K562 (cell line): Measurements from ENCODE around the gene CCDC27. TPM values are rescaled to one million over a fixed set of nuclear protein-coding genes. Genes with fewer than 3 reads are reported as not detected.

Experiments
- ARID2 ChIP-seq: fragments of 450-650 bp; IDR thresholded peaks from 2 replicates; pipeline ENCODE4 v1.6.1; 2017; ENCODE audit warnings: antibody characterized with exemption, mild to moderate bottlenecking
- CBX5 ChIP-seq: IDR thresholded peaks from 2 replicates; pipeline ENCODE4 v1.6.1; 2014; ENCODE audit warnings: low read depth, borderline replicate concordance
- CHD2 ChIP-seq: IDR thresholded peaks from 2 replicates; pipeline ENCODE4 v1.6.1; 2011; ENCODE audit warnings: low read depth, low read length
- DNMT1 ChIP-seq: fragments of 450-650 bp; IDR thresholded peaks from 2 replicates; pipeline ENCODE4 v1.6.1; 2016; ENCODE audit warnings: antibody characterized with exemption, mild to moderate bottlenecking
- ESRRA ChIP-seq: fragments of 450-650 bp; IDR thresholded peaks from 2 replicates; pipeline ENCODE4 v1.6.1; 2014; ENCODE audit warnings: low read depth, mild to moderate bottlenecking, moderate library complexity, borderline replicate concordance
- HLTF ChIP-seq: fragments of 450-650 bp; IDR thresholded peaks from 2 replicates; pipeline ENCODE4 v1.6.1; 2016
- NFIX ChIP-seq: fragments of 250-450 bp; sonication (Bioruptor Pico); IDR thresholded peaks from 2 replicates; pipeline ENCODE4 v1.4.0; 2020; ENCODE audit warnings: low read depth, mild to moderate bottlenecking, moderate library complexity
- NR2C1 ChIP-seq, 2 experiments: fragments of 450-650 bp; IDR thresholded peaks; 2 replicates each; pipeline ENCODE4 v1.6.1; 2017; ENCODE audit warnings: mild to moderate bottlenecking in 2 of 2, antibody characterized with exemption in 1 of 2, inconsistent platforms in 1 of 2, missing compliant biosample characterization in 1 of 2, missing genetic modification characterization in 1 of 2
- SNRNP70 ChIP-seq: fragments of 200-400 bp; formaldehyde crosslinking; optimal IDR thresholded peaks from 2 replicates; pipeline ENCODE3; 2017; ENCODE audit warnings: low read depth, low read length
- ZNF212 ChIP-seq: fragments of 450-650 bp; formaldehyde crosslinking; IDR thresholded peaks from 2 replicates; pipeline ENCODE4 v1.4.0; 2020; ENCODE audit warnings: mild to moderate bottlenecking
- ZNF57 ChIP-seq: fragments of 450-650 bp; formaldehyde crosslinking; IDR thresholded peaks from 2 replicates; pipeline ENCODE4 v1.4.0; 2020; ENCODE audit warnings: mild to moderate bottlenecking, moderate library complexity
- polyA plus RNA-seq, 8 experiments: library from polyadenylated mRNA; depleted of rRNA in 4 of 8; stranded (reverse) in 5 of 8; unstranded in 3 of 8; fragments of >200 nt; fragmentation: Nextera tagmentation in 2 of 8; fragmentation: Illumina TruSeq in 1 of 8; extraction: Ambion mirVana in 2 of 8; extraction: Trizol in 1 of 8; gene quantifications; 2 replicates each; pipeline versions ENCODE4 v1.2.1 to v1.2.3, GENCODE V29; 2011 to 2014; ENCODE audit warnings: inconsistent platforms in 1 of 8, missing spikeins in 1 of 8
- total RNA-seq, 7 experiments: library from RNA; depleted of rRNA in 6 of 7; stranded (reverse); fragments of >200 nt in 6 of 7; fragmentation: Illumina TruSeq in 2 of 7; extraction: Trizol in 2 of 7; gene quantifications; 2 replicates each; pipeline versions ENCODE4 v1.2.1 to v1.2.3, GENCODE V29; 2011 to 2021; ENCODE audit warnings: low replicate concordance in 1 of 7
- TF ChIP-seq, protein P1 (sequence below): IDR thresholded peaks from 2 replicates; pipeline ENCODE4 v1.6.1; 2012; ENCODE audit warnings: low read depth, low read length, improper control_type of control experiment, borderline replicate concordance
- TF ChIP-seq, protein P2 (sequence below): fragments of 150-350 bp; conservative IDR thresholded peaks from 2 replicates; pipeline ENCODE4 v1.6.1; 2014; ENCODE audit warnings: low read length
- TF ChIP-seq, protein P3 (sequence below): sonication (generic); formaldehyde crosslinking; IDR thresholded peaks from 2 replicates; pipeline ENCODE4 v1.8.1; 2022; ENCODE audit warnings: missing genetic modification reagents
- TF ChIP-seq, protein P4 (sequence below): fragments of 450-650 bp; IDR thresholded peaks from 2 replicates; pipeline ENCODE4 v1.6.1; 2016; ENCODE audit warnings: missing biosample characterization, missing genetic modification characterization
- TF ChIP-seq, protein P5 (sequence below), 2 experiments: fragments of 450-650 bp in 1 of 2; IDR thresholded peaks; 2 replicates each; pipeline ENCODE4 v1.6.1; 2011 to 2017; ENCODE audit warnings: low read depth in 2 of 2, antibody characterized with exemption in 1 of 2, borderline replicate concordance in 1 of 2, low read length in 1 of 2, mild to moderate bottlenecking in 1 of 2, mixed read lengths in 1 of 2; ENCODE audit not compliant: control insufficient read depth in 1 of 2
- TF ChIP-seq, protein P6 (sequence below): fragments of 250-450 bp; sonication (Bioruptor Pico); IDR thresholded peaks from 2 replicates; pipeline ENCODE4 v1.5.0; 2021

The CCDC27 gene
- total and polyA plus RNA-seq, 9 of the 15 experiments (the other 6 are each of a cell fraction or from before 2014, with no cell fraction given): 0.01 to 0.04 TPM; not detected in 7

DNA sequence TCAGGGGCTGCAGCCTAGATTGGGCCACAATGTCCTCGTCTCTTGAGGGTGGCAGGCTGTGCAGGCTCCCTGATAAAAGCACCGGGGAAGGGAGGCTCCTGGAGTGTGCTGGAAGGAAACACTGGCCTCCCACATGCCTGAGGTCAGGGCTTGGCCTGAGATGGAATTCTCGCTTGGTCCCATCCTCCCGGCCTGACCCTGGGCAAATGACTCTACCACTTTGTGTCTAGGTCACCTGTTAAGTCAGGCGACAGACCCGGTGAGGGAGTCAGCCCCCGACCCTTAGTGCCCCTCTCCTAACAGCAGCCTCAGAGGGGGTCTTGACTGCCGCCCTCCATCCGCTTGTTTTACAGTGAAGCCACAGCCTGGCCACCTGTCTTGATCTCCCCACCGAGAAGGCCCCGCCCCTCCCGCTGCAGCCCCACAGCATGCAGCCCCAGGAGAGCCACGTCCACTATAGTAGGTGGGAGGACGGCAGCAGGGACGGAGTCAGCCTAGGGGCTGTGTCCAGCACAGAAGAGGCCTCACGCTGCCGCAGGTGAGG, 22.8 kb downstream of the CCDC27 start (continued):
- TF ChIP-seq, protein P1, sequence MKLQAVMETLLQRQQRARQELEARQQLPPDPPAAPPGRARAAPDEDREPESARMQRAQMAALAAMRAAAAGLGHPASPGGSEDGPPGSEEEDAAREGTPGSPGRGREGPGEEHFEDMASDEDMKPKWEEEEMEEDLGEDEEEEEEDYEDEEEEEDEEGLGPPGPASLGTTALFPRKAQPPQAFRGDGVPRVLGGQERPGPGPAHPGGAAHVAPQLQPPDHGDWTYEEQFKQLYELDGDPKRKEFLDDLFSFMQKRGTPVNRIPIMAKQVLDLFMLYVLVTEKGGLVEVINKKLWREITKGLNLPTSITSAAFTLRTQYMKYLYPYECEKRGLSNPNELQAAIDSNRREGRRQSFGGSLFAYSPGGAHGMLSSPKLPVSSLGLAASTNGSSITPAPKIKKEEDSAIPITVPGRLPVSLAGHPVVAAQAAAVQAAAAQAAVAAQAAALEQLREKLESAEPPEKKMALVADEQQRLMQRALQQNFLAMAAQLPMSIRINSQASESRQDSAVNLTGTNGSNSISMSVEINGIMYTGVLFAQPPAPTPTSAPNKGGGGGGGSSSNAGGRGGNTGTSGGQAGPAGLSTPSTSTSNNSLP: peak; percentile 59; the same call in 1 of the 2 replicates
- peak; percentile 25; the same call in 1 of the 2 replicates for TF ChIP-seq HLTF
- TF ChIP-seq, protein P2, sequence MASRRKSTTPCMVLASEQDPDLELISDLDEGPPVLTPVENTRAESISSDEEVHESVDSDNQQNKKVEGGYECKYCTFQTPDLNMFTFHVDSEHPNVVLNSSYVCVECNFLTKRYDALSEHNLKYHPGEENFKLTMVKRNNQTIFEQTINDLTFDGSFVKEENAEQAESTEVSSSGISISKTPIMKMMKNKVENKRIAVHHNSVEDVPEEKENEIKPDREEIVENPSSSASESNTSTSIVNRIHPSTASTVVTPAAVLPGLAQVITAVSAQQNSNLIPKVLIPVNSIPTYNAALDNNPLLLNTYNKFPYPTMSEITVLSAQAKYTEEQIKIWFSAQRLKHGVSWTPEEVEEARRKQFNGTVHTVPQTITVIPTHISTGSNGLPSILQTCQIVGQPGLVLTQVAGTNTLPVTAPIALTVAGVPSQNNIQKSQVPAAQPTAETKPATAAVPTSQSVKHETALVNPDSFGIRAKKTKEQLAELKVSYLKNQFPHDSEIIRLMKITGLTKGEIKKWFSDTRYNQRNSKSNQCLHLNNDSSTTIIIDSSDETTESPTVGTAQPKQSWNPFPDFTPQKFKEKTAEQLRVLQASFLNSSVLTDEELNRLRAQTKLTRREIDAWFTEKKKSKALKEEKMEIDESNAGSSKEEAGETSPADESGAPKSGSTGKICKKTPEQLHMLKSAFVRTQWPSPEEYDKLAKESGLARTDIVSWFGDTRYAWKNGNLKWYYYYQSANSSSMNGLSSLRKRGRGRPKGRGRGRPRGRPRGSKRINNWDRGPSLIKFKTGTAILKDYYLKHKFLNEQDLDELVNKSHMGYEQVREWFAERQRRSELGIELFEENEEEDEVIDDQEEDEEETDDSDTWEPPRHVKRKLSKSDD: no peak
- TF ChIP-seq, protein P3, sequence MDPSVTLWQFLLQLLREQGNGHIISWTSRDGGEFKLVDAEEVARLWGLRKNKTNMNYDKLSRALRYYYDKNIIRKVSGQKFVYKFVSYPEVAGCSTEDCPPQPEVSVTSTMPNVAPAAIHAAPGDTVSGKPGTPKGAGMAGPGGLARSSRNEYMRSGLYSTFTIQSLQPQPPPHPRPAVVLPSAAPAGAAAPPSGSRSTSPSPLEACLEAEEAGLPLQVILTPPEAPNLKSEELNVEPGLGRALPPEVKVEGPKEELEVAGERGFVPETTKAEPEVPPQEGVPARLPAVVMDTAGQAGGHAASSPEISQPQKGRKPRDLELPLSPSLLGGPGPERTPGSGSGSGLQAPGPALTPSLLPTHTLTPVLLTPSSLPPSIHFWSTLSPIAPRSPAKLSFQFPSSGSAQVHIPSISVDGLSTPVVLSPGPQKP (CRISPR knock-in tag): no peak
- TF ChIP-seq SNRNP70: no peak
- TF ChIP-seq ESRRA: no peak; the same call in 1 of the 2 replicates
- 0 out of 2 replicates have a peak, but pooled peaks have one; percentile 8 for TF ChIP-seq CBX5
- no peak for TF ChIP-seq NFIX
- peak; percentile 38; the same call in 1 of the 2 replicates for TF ChIP-seq NR2C1 (IDR thresholded peaks at IDR 0.05)
- peak; percentile 35 for TF ChIP-seq NR2C1 (tag; IDR thresholded peaks at IDR 0.05)
- TF ChIP-seq ZNF212: no peak
- TF ChIP-seq, protein P4, sequence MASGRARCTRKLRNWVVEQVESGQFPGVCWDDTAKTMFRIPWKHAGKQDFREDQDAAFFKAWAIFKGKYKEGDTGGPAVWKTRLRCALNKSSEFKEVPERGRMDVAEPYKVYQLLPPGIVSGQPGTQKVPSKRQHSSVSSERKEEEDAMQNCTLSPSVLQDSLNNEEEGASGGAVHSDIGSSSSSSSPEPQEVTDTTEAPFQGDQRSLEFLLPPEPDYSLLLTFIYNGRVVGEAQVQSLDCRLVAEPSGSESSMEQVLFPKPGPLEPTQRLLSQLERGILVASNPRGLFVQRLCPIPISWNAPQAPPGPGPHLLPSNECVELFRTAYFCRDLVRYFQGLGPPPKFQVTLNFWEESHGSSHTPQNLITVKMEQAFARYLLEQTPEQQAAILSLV (tag): no peak
- no peak for TF ChIP-seq CHD2
- TF ChIP-seq, protein P5, sequence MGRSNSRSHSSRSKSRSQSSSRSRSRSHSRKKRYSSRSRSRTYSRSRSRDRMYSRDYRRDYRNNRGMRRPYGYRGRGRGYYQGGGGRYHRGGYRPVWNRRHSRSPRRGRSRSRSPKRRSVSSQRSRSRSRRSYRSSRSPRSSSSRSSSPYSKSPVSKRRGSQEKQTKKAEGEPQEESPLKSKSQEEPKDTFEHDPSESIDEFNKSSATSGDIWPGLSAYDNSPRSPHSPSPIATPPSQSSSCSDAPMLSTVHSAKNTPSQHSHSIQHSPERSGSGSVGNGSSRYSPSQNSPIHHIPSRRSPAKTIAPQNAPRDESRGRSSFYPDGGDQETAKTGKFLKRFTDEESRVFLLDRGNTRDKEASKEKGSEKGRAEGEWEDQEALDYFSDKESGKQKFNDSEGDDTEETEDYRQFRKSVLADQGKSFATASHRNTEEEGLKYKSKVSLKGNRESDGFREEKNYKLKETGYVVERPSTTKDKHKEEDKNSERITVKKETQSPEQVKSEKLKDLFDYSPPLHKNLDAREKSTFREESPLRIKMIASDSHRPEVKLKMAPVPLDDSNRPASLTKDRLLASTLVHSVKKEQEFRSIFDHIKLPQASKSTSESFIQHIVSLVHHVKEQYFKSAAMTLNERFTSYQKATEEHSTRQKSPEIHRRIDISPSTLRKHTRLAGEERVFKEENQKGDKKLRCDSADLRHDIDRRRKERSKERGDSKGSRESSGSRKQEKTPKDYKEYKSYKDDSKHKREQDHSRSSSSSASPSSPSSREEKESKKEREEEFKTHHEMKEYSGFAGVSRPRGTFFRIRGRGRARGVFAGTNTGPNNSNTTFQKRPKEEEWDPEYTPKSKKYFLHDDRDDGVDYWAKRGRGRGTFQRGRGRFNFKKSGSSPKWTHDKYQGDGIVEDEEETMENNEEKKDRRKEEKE (IDR thresholded peaks at IDR 0.05; ENCODE audit: borderline replicate concordance in 1 of 2, control insufficient read depth in 1 of 2, low read depth in 2 of 2, low read length in 1 of 2): no peak
- TF ChIP-seq ZNF57 (CRISPR knock-in tag): no peak
- TF ChIP-seq ARID2: no peak
- TF ChIP-seq, protein P6, sequence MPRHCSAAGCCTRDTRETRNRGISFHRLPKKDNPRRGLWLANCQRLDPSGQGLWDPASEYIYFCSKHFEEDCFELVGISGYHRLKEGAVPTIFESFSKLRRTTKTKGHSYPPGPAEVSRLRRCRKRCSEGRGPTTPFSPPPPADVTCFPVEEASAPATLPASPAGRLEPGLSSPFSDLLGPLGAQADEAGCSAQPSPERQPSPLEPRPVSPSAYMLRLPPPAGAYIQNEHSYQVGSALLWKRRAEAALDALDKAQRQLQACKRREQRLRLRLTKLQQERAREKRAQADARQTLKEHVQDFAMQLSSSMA: no peak
- TF ChIP-seq DNMT1: no peak
